ENCODE data around the gene SPOCK2.
"Not testable (repeated sequence)": the region's sequence is repeated elsewhere in the genome, so short reads cannot be mapped to it uniquely, and the experiment has no call there.

Gene SPOCK2

GRCh38 chr10:72087969-72088888, at the start of gene SPOCK2:
SPOCK2 (minus strand) TSS chr10:72088551; CDS start chr10:72088328, 223 bp downstream.
- H3K4me3 ChIP-seq (ENCODE audit: low read depth, low read length): peak within 1 kb of the TSS; percentile 12
- in situ Hi-C loops (cut with HindIII; ENCODE audit: low sequenced_read_pairs): no loop called here
- peak; percentile 9 for DNase-seq (ENCODE audit: low read depth, low spot score)
- no peak for TF ChIP-seq CTCF (IDR thresholded peaks at IDR 0.05; ENCODE audit: low read depth, low read length)

- DNase-seq (ENCODE audit: low read depth, low spot score): no peak
- in situ Hi-C loops (cut with HindIII; ENCODE audit: low sequenced_read_pairs): no loop called here
- no peak overlapping the region for H3K4me3 ChIP-seq (ENCODE audit: low read depth, low read length)
- no peak for TF ChIP-seq CTCF (IDR thresholded peaks at IDR 0.05; ENCODE audit: low read depth, low read length)
These were observed 49.2 kb upstream of the SPOCK2 start for GRCh38 chr10:72137583-72137982.

DNA sequence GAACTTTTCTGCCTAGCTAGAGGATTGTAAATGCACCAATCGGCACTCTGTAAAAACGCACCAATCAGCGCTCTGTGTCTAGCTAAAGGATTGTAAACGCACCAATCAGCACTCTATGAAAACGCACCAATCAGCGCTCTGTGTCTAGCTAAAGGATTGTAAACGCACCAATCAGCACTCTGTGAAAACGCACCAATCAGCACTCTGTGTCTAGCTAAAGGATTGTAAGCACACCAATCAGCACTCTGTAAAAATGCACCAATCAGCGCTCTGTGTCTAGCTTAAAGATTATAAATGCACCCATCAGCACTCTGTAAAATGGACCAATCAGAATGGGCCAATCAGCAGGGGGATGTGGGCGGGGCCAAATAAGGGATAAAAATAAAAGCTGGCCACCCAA, 47.9 kb upstream of the SPOCK2 start:
- in situ Hi-C loops (cut with HindIII; ENCODE audit: low sequenced_read_pairs); H3K4me3 ChIP-seq (ENCODE audit: low read depth, low read length); DNase-seq (ENCODE audit: low read depth, low spot score): not testable (repeated sequence)

DNA sequence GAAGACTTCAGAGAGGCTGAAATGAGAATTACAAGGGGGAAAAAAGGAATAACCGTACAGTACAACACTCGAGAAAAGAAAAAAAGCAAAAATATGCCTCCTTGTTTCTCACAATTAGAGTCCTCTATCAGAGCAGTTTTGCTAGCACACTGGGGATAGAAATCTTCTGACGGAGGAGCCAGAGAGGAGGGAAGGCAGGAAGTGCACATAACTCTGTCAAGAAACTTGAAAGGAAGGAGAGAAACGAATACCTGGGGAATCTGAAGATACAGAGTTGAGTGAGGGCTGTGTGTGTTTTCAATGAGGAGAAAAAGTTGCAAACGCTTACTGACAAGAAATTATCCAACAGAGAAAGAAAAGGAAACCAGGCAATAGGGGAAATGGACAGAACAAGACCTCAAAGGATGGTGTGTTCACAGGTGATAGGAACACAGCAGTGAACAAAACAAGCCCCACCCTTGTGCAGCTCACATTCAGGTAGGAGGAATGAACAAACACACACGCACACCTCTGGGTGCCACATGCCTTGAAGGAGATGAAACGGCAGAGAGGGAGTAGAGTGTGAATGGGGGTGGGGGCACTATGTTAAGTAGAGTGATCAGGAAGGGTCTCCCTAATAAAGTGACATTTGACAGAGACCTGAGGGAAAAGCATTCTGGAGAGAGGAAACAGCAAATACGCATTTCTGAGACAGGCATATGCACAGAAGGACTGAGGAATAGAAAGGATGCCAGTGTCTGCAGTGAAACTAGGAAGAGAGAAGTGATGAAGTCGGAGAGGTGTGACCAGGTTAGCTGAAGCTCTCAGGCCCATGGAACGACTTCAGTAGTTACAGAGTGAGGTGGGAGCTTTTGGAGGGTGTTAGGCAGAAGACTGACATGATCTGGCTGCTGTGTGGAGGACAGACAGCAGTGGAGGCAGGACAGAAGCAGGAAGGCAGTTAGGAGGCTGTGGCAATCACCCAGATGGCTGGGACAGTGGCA, 46.7 kb upstream of the SPOCK2 start:
- no peak for TF ChIP-seq CTCF (IDR thresholded peaks at IDR 0.05; ENCODE audit: low read depth, low read length)
- in situ Hi-C loops (cut with HindIII; ENCODE audit: low sequenced_read_pairs): no loop called here
- H3K4me3 ChIP-seq (ENCODE audit: low read depth, low read length): no peak overlapping the region
- no peak for DNase-seq (ENCODE audit: low read depth, low spot score)

GRCh38 chr10:72133517-72133916, 45.2 kb upstream of the SPOCK2 start:
- in situ Hi-C loops (cut with HindIII; ENCODE audit: low sequenced_read_pairs): no loop called here
- TF ChIP-seq CTCF (IDR thresholded peaks at IDR 0.05; ENCODE audit: low read depth, low read length): no peak
- peak; percentile 75 for DNase-seq (ENCODE audit: low read depth, low spot score)
- no peak overlapping the region for H3K4me3 ChIP-seq (ENCODE audit: low read depth, low read length)

DNA sequence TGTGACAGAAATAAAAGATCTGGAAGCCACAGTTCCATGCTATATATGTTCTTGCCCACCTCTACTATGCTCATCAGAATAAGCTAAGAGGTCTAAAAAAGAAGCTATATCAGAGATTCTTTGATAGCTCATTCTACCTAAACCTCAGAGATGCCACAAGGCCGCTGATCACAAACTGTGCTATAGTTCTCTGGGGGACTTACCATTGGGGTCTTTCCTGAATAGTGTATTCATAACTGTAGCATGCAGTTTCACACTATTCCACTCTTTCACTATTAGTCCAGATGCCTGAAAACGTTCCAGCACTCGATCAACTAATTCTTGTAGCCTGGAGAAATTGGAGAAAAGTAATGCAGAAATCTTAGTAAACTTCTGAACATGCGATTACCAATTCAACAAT, 44.5 kb upstream of the SPOCK2 start:
- H3K4me3 ChIP-seq (ENCODE audit: low read depth, low read length): no peak overlapping the region
- TF ChIP-seq CTCF (IDR thresholded peaks at IDR 0.05; ENCODE audit: low read depth, low read length): no peak
- in situ Hi-C loops (cut with HindIII; ENCODE audit: low sequenced_read_pairs): no loop called here
- no peak for DNase-seq (ENCODE audit: low read depth, low spot score)
